Endothelial cell of umbilical vein (primary cell): ENCODE measurements around the gene GALNT17. TPM values are rescaled to one million over a fixed set of nuclear protein-coding genes. Genes with fewer than 3 reads are reported as not detected.

Experiments used
- BruUV-seq: library from RNA; stranded (reverse); fragments of 400-500 nt; replicated peaks from 2 replicates; lab custom pipeline; 2021; lab: Mats Ljungman, UMichigan
- CTCF ChIA-PET: fragments of 300-600, 350-600 bp; sonication (Branson Sonifier 250); formaldehyde crosslinking; loops from one replicate; lab custom pipeline; 2021; ENCODE audit warnings: antibody characterized with exemption, inconsistent platforms; lab: Charles Lee
- POLR2A ChIA-PET: fragments of 300-600, 350-600 bp; sonication (Branson Sonifier 250); formaldehyde crosslinking; loops from one replicate; lab custom pipeline; 2021; ENCODE audit warnings: antibody characterized with exemption, inconsistent platforms; lab: Charles Lee
- DNase-seq: peaks from one replicate; pipeline ENCODE4 v3.0.0-alpha.2; 2011; ENCODE audit warnings: low read depth, low spot score
- FAIRE-seq: peaks from 2 replicates; lab custom pipeline; 2011; peaks lifted over from hg19 to GRCh38; lab: Jason Lieb, UNC
- H2AFZ ChIP-seq: 2 replicates; pipeline ENCODE4 v1.6.0; 2012; ENCODE audit warnings: low read depth, low read length, control low read depth, inconsistent platforms
- H3K27ac ChIP-seq: 2 replicates; pipeline ENCODE4 v1.5.1; 2011; ENCODE audit warnings: low read depth, mild to moderate bottlenecking, control low read depth, low read length, moderate library complexity; ENCODE audit not compliant: insufficient read depth
- H3K27me3 ChIP-seq, 2 experiments: 2 replicates each; pipeline versions ENCODE4 v1.6.0 to v1.6.1; 2011; ENCODE audit warnings: low read length in 2 of 2, mixed read lengths in 1 of 2; ENCODE audit not compliant: control insufficient read depth in 2 of 2, insufficient read depth in 2 of 2
- H3K36me3 ChIP-seq, 2 experiments: 2 replicates in 1 of 2; 3 replicates in 1 of 2; pipeline ENCODE4 v1.5.1; 2011; ENCODE audit warnings: low read length in 2 of 2, mild to moderate bottlenecking in 1 of 2, moderate library complexity in 1 of 2; ENCODE audit not compliant: control insufficient read depth in 2 of 2, insufficient read depth in 2 of 2; ENCODE audit errors: extremely low read depth in 1 of 2
- H3K4me1 ChIP-seq: 3 replicates; pipeline ENCODE4 v1.5.1; 2011; ENCODE audit warnings: mild to moderate bottlenecking, low read length; ENCODE audit not compliant: control insufficient read depth, insufficient read depth; ENCODE audit errors: extremely low read depth
- H3K4me2 ChIP-seq: 2 replicates; pipeline ENCODE4 v1.6.1; 2011; ENCODE audit warnings: low read length, control low read depth, mixed read lengths; ENCODE audit not compliant: insufficient read depth
- H3K4me3 ChIP-seq, 3 experiments: fragments of 200-600 bp in 1 of 3; sonication (generic), shearing (Covaris generic) in 1 of 3; replicated peaks in 1 of 3; 2 replicates each; pipeline ENCODE4 v1.5.1; 2011 to 2016; ENCODE audit warnings: control low read depth in 3 of 3, low read length in 3 of 3, mild to moderate bottlenecking in 2 of 3, inconsistent platforms in 1 of 3, low read depth in 1 of 3, moderate library complexity in 1 of 3; ENCODE audit not compliant: insufficient read depth in 1 of 3
- H3K79me2 ChIP-seq: 2 replicates; pipeline ENCODE4 v1.6.0; 2012; ENCODE audit warnings: low read length, inconsistent platforms; ENCODE audit not compliant: control insufficient read depth, insufficient read depth
- H3K9ac ChIP-seq: replicated peaks from 2 replicates; pipeline ENCODE3; 2011; ENCODE audit warnings: low read length, control low read depth; ENCODE audit not compliant: insufficient read depth; ENCODE audit errors: extremely low read depth
- H3K9me1 ChIP-seq: replicated peaks from 3 replicates; pipeline ENCODE4 v1.6.0; 2011; ENCODE audit warnings: mild to moderate bottlenecking, low read length; ENCODE audit not compliant: control insufficient read depth, insufficient read depth; ENCODE audit errors: extremely low read depth
- H3K9me3 ChIP-seq: replicated peaks from 2 replicates; pipeline ENCODE4 v1.5.1; 2012; ENCODE audit warnings: low read length, inconsistent platforms; ENCODE audit not compliant: control insufficient read depth, insufficient read depth
- H4K20me1 ChIP-seq: replicated peaks from 2 replicates; pipeline ENCODE3; 2011; ENCODE audit warnings: mild to moderate bottlenecking, low read length; ENCODE audit not compliant: control insufficient read depth, insufficient read depth; ENCODE audit errors: extremely low read depth
- CTCF ChIP-seq, 2 donors: IDR thresholded peaks; 1 replicate in 1 of 2; 2 replicates in 1 of 2; pipeline ENCODE4 v1.5.1; 2011; ENCODE audit warnings: low read length in 2 of 2, mild to moderate bottlenecking in 2 of 2, moderate library complexity in 2 of 2, control low read depth in 1 of 2, inconsistent platforms in 1 of 2, low read depth in 1 of 2; ENCODE audit not compliant: insufficient read depth in 1 of 2; ENCODE audit errors: extremely low read depth in 1 of 2
- EZH2 ChIP-seq: IDR thresholded peaks from 2 replicates; pipeline ENCODE4 v1.6.1; 2012; ENCODE audit warnings: borderline replicate concordance, low read depth, mild to moderate bottlenecking, moderate library complexity, low read length, inconsistent platforms; ENCODE audit not compliant: severe bottlenecking
- FOS ChIP-seq: IDR thresholded peaks from 2 replicates; pipeline ENCODE4 v1.6.1; 2011; ENCODE audit warnings: mild to moderate bottlenecking, low read length, moderate library complexity, borderline replicate concordance; ENCODE audit not compliant: insufficient read depth
- GATA2 ChIP-seq: IDR thresholded peaks from 2 replicates; pipeline ENCODE4 v1.7.0; 2011; ENCODE audit warnings: low read depth, mild to moderate bottlenecking, moderate library complexity, mixed read lengths, low read length; ENCODE audit not compliant: insufficient read length, insufficient read depth
- JUN ChIP-seq: IDR thresholded peaks from 2 replicates; pipeline ENCODE4 v1.6.1; 2011; ENCODE audit warnings: borderline replicate concordance, low read depth; ENCODE audit not compliant: insufficient read length, insufficient read depth
- MAX ChIP-seq: IDR thresholded peaks from 2 replicates; pipeline ENCODE4 v1.6.1; 2011; ENCODE audit not compliant: insufficient read depth, insufficient read length
- MYC ChIP-seq: IDR thresholded peaks from one replicate; pipeline ENCODE4 v1.6.1; 2011; ENCODE audit warnings: mild to moderate bottlenecking, low read depth, low read length
- POLR2A ChIP-seq: IDR thresholded peaks from 2 replicates; pipeline ENCODE4 v1.6.1; 2012; ENCODE audit warnings: low read depth, mild to moderate bottlenecking, control low read depth, low read length
- POLR2AphosphoS5 ChIP-seq: IDR thresholded peaks from 2 replicates; pipeline ENCODE4 v1.6.1; 2012; ENCODE audit warnings: low read depth, mild to moderate bottlenecking, control low read depth, low read length, moderate library complexity; ENCODE audit not compliant: insufficient read depth
- dilution Hi-C: fragments of 300-500 bp; cut with MboI; formaldehyde crosslinking; loops from one replicate; pipeline ENCODE4 v1.15.0; 2019; ENCODE audit warnings: low sequenced_read_pairs; ENCODE audit not compliant: extremely low pct_ligation_motif_present
- intact Hi-C: fragments of 100-400 bp; cut with micrococcal nuclease; formaldehyde crosslinking; loops from one replicate; pipeline ENCODE4 v1.10.0; 2022
- polyA plus RNA-seq, 4 experiments: library from polyadenylated mRNA; depleted of rRNA in 3 of 4; stranded (reverse) in 3 of 4; unstranded in 1 of 4; fragments of >200 nt; gene quantifications; 2 replicates each; pipeline versions ENCODE4 v1.2.1 to v1.2.3, GENCODE V29; 2011 to 2012; ENCODE audit warnings: missing spikeins in 1 of 4
- total RNA-seq: library from RNA; stranded (reverse); gene quantifications from 2 replicates; pipeline ENCODE4 v1.2.3, GENCODE V29; 2021

The GALNT17 gene
- total and polyA plus RNA-seq, 2 donors (not counting 3 experiments of a cell fraction or from before 2014, with no cell fraction given), result not detected

DNA sequence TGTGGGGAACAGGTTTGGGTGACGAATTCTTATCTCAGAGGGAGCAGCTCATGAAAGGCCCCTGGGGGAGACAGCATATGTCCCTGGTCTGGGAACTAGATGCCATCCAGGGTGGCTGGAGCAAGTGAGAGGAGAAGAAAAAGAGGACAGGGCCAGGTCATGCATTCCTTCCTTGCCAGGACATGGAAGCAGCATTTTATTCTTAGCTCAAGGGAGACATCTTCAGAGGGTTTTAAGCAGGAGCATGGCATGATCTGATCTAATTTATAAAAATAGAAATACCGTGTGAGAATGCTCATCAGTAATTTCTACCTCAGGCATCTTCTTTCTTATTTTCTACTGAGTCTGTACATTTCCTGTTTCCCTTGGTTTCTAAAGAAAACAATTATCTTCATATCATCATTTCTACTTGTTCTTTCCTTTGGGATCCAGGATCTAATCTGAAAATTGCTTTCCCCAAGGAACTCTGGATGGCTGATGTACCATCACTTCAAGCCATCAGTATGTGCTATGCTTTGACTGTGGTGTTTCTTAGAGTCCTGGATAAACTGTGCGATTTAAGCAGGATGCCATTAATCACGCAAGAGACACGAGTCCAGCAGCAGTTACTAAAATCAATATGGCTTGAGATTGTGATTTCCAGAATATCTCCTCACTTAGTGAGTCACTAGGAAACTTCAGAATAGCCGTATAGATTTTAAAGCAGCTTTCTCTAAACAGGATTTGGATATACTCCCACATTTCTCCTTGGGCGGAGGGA, 386.2 kb downstream of the GALNT17 start:
- H3K27me3 ChIP-seq, result no peaks in the 10 kb centered on the region
- no peak overlapping the region for H3K9ac ChIP-seq
- H4K20me1 ChIP-seq, result no peaks in the 10 kb centered on the region
- FAIRE-seq (no peak), DNase-seq (no peak)
- H3K27ac ChIP-seq, result no peak overlapping the region
- POLR2A ChIA-PET, result no interaction called here
- intact Hi-C loops (no loop called here), dilution Hi-C loops (no loop called here)
- no peaks in the 10 kb centered on the region for H3K4me1 ChIP-seq
- H2AFZ ChIP-seq, result no peak overlapping the region
- no TSS peak for BruUV-seq
- no peaks in the 10 kb centered on the region for H3K36me3 ChIP-seq
- no peaks in the 10 kb centered on the region for H3K9me1 ChIP-seq
- peaks cover 5% of the 10 kb centered on the region for H3K9me3 ChIP-seq
- CTCF ChIA-PET, result no interaction called here
- TF ChIP-seq MYC (no peak), MAX (no peak), POLR2AphosphoS5 (no peak), POLR2A (no peak), JUN (no peak), GATA2 (no peak), FOS (no peak), EZH2 (no peak), CTCF (IDR thresholded peaks at IDR 0.05; ENCODE audit: extremely low read depth in 1 of 2, insufficient read depth in 1 of 2, low read depth in 1 of 2, low read length in 2 of 2) (no peak)
- no peak overlapping the region for H3K4me3 ChIP-seq
- H3K4me2 ChIP-seq, result no peak overlapping the region
- H3K79me2 ChIP-seq, result no peaks in the 10 kb centered on the region
